GM21786 (cell line): ENCODE measurements around the gene CACNA1C.

Experiments used
- ATAC-seq: cut with Tn5 transposase; IDR thresholded peaks from one replicate; pipeline ENCODE4 v1.9.1; 2021; ENCODE audit not compliant: unreplicated experiment

Gene CACNA1C

DNA sequence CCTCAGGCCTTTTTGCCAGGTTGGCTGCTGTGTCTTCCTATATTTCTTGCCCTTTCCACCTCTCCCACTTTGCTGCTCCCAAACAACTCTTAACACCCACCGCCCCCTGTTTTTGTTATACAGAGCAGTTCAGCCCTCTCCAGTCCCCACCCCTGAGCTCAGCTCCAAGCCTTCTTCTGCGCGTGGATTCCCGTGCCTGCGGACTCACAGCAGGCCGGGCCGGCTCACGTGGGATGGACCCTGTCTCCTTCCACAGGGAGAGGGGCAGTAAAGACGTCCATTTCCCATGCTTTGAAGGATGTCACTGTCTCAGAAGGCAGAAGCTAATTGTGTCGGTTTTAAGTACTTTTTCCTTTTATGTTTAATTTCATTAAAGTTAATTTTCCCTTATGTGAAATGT, 139.4 kb downstream of the CACNA1C start:
- no peak for ATAC-seq

DNA sequence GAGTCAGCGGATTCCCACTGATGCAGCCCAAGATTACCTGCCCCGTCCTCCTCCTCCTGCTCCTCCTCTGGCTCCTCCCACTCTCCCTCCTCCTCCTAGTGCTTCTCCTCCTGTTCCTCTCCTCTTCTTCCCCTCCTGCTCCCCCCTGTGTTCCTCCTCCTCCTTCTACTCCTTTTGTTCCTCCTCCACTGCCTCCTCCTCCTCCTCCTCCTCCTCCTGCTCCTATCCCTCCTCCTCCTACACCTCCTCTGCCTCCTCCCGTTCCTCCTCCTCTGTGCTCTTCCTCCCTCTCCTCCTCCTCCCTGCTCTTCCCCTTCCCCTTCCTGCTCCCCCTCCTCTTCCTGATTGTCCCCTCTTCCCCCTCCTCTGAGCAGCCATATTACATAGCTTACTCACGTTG, 141.3 kb downstream of the CACNA1C start:
- ATAC-seq: no peak

DNA sequence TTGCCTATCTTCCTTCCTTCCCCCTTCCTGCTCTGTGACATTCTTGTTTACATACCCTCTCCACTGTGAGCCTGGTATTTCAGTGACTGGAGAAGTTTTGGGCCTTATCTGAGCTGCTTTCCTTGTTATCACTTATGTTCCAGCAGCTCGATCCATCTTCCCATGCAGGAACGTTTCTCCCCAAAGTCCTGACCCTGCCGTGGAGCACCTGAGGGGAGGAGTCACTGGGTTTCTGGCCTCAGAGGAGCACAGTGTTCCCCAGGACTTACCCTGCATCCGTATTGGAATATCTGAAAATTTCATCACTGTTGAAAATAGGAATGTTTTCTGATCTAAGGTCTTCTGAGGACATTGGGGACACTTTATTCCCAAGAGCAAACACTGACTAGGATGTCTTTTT, 141.8 kb downstream of the CACNA1C start:
- no peak for ATAC-seq

DNA sequence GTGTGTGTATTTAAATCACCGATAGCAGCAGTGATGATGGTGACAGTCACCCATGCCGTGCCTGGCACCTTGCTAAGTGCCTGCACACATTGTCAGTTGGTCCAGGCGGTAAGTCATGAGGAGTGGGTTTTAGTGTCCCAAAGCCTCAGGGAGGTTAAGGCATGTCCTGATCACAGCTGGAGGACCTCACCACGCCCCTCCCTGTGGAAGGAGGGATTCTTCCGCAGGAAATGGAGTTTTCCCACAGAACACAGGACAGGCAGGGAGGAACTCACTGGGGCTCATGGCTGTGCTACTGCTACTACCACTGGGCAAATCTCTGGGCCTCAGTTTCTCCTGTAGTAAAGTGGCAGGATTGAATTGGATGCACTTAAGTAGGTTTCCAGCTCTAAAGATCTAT, 142.3 kb downstream of the CACNA1C start:
- ATAC-seq: no peak

DNA sequence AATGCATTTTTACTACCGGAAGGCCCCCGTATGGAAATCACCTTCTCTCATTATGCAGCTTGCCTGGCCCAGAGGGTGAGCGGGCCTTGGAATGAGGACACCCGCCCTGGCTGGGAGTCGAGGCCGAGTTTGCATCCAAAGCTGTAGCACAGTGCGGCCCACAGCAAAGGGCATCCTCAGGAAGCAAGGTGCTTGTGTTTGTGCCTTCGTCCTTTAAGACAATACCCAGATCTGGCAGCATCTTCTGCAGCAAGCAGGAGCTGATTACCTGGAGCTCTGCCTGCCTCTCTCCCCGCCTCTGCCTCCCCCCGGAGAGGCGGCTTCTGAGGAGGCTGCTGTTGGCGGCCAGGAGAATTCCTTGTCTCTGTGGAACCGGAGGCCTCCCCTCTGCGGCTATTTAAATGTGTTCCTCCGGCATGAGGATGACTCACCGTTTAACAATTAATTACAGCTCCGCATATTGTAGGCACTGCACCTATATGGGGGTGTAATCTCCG, 145.3 kb downstream of the CACNA1C start:
- ATAC-seq: no peak

DNA sequence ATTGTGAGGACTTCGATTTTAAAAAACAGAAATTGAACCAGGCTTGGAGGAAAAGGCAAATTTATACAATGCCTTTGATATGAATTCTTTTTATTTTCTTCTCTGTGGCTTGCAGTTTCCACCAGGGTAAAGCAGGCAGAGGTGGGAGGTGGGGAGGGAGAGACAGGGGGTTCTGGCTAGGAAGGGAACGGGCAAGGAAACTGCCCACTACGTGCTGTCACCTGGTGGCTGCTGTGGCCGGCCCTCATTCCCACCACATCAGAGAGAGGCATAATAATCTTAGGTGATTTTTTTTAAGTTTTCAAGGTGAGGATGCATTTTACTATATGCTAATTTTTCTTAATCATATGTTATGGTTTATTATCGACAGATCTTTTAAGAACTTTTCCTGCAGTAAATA, 145.8 kb downstream of the CACNA1C start:
- ATAC-seq: no peak

DNA sequence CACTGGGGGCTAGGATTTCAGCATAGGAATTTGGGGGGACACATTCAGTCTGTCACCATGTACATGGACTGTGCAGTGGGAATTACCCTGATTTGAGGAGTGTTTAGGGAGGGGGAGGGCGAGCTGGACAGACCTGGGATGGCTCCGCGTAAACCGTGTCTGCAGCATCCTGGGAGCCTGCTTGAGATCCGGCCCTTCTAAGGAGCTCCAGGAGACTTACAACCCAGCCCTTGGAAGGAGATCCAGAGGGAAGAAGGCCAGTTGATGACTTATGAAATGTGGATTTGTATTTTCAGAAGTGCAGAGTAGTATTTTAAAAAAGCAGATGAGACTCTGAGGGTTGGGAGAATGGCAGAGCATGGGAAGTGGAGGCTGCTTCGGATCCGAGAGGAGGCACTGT, 153.2 kb downstream of the CACNA1C start:
- ATAC-seq: no peak

DNA sequence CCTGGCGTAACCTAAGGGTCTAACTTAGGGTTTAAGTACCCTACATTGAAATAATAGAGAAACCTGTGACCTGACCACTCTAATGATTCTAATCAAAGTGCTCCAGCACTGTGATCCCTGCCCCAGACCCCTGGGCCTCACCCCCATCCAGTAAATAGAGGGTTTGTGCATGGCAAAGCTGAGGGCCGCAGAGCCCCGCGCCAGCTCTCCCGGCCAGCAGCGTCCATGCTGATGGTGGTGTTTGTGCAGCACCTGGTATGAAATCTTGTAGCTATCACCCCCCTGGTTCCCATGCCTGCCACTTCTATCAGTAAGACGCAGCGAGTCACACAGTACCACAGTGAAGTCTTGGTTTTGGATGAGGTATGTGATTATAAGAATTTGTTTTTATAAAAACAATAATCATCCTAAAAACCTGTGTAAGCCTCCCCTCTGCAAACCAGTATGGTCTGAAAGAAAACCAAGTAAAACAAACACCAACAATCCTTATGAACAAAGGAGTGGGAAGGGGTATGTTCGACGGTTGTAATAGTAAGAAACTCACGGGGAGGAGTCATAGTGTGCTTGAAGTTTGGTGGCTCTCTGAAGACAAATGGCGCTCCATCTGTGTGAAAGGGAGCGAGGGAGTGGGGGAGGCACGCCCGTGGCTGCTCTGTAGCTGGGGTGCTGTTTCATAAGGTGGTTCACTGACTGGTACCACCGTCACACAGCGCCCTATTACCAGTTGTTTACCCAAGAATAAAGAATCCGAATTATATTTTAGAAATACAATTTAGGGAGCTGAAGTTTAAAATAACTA, 156.2 kb downstream of the CACNA1C start:
- ATAC-seq: no peak

DNA sequence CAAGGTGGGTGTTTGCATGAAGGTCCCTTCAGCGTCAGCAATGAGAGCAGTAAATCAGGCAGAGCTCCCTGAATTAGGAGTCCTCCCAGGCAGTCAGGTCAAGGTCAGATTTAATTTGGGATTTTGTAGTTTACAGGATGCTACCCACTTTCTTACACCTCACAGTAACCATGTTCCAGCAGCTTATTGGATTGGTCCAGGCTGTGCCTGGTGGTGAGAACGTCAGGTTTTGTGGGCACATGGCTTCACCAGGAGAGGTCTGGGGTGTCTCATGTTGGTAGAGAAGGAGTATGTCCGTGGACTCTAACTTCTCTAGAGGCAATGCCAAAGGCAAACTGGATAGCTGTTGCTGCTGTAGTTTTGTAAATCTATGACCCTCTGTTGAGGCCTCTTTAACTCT, 158.3 kb downstream of the CACNA1C start:
- no peak for ATAC-seq

DNA sequence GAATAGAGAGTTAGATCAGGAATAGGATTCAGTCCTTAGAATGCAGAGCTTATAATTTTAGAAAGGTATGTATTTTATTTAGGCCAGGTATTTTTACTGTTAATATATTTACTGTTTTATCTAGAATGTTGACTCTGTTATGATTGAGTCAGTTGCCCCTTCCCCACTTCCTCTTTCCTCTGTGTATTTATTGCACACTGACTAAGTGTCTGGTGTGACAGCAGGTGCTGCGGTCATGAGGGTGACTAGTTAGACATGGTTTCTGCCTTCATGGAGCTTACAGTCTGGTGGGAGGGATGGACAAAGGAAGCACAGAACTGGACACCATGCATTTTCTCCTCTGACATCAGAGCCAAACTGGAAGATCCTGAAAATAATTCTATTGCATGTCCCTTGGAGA, 159.8 kb downstream of the CACNA1C start:
- ATAC-seq: no peak

DNA sequence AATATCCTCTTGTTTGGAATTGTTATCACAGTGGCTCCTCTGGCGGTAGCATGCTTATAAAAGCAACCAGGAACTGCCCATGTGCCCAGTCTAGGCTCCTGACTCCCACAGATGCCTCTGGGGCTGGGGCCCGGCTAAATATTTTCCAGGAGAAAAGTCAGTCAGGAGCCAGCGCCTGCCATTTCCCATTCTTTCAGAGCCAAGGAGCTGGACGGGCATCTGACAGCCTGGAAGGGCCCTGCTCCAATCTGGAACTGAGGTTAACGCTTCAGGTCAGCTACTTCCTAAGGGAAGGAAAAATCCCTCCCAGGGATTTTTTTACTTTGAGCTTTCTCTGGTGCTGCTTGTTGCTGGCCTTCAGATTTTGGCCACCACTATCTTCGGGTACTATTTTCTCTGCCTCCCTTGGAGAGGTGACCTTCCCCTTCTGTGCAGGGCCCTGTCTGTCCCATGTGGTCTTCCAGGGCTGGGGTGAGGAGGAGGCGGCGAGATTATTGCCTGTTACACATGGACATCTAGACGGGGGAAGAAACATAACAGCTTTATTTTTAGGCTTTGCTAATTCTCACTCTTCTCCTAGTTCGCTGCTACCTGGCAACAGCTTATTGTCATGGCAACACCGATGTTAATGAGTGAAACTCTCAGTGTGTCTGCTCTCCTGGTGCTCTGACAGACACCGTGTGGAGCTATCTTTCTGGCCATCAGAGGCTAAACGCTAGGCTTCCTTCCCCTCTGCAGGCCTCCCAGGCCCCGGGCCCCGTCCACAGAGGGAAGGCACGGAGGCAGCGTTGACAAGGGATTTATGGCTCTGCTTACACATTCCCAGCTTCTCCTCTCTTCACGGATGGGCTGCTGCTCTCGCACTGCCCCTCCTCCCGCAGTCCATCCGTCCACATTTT, 160.4 kb downstream of the CACNA1C start:
- ATAC-seq: no peak

DNA sequence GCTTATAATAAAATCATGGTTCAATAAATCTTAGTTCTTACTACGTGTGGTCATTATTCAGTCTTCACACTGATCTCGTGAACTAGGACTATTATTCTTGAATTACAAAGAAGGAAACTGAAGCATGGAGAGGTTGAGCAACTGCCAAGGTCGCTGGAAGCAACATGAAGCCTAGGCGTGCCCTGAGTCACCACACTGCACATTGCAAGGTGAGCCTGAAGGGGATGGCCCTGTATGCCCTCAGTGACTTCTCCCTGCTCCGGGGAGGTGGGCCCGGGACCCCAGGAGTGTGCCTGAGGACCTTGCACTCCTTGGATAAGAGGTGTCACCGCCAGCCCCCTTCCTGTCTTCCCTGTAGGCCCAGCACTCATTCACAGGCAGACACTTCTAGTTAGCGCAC, 161.6 kb downstream of the CACNA1C start:
- no peak for ATAC-seq

DNA sequence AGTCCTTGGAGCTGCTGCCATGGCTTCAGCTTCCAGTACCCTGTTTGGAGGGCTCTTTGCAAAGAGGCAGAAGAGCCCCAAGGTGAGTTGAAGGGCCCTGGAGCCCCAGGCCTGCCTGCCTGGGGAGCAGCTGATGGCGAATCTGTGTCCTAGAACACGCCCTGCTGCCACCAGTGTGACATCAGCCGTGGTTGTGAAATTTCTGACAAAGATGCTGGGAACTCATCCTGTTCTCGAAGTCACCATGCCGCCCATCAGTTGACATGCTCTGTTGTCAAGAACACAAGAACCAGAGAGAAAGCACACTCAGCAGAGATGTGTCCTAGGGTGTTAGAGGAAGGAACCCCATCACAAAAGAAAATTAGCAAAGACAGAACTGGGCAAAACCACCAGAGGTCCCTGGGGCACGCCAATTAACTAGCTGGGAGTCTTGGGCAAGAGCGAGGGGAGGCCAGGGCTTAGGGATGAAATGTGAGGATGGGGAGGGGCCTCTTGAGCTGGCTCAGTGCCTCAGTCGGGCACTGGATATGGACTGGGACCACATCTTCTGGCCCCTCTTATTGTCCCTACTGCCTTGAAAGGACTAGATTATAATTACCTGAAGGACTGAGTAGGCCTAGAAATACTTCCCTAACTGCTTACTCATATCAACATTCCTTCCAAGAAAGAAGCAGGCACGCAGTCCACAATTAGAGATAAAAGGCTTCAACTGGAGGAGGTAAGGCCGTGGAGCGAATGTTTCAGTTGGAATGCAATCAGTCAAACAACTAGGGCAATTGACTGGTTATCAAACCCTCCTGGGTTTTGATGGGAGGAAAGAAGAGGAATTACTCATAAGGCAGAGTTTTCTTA, 163.1 kb downstream of the CACNA1C start:
- ATAC-seq: no peak

DNA sequence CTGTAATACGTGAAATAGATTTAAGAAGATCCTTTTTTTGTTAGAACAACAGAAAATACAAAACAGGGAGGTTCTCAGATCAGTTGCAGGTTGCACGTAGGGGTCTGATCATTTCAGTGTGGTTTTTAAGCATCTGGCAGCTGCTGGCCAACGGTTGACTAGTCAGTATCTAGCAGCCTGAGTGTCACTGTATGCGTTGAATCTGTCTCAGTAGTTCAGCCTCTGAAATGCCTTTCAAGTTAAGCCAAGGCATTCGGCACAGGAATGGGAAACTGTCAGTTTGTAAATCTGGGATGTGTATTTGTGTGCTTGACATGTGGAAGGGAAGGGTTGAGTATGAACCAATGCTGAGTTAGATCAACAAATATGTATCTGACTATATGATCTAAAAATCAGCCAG, 165.9 kb downstream of the CACNA1C start:
- no peak for ATAC-seq

DNA sequence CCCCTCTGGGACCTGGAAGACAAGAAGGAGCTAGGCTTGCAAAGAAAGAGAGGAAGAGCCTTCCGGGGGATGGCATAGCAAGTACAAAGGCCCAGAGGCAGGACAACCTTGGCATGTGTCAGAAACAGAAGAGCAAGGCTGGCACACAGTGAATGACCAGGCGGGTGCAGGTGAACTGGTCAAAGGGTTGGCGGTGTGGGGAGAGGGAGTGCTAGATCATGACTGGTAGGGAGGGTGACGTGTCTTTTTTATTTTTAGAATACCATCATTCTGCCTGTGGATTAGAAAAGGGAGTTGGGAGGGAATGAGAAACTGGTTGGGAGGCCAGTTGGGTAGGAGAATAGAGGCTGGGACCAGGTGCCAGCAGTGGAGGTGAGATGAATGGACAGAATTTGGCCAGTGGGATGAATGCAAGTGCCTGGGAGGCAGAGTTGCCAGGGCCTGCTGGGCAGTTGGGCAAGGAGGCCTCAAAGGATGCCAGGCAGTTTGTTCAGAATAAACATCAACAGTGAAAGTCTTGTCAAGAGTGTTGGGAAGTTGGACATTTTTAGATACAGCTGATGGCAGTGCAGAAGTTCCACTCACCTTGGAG, 168.3 kb downstream of the CACNA1C start:
- no peak for ATAC-seq

DNA sequence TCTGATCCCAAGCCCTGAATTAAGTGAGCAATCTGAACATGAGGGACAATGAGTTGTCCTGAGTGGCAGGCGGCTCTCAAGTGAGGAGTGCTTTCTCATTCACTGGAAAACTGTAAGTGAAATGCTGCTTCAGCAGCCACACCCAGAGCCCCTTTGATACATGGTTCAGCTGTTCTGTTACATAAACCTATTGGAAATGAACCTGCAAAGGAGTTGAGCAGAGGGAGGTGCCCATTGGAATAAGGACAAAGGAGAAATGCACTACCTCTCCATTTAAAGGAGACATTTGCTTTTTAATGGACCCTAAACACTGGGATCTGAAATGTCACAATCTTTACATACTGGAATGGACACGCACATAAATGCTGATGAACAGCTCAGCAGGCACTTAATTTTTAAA, 169.9 kb downstream of the CACNA1C start:
- no peak for ATAC-seq

DNA sequence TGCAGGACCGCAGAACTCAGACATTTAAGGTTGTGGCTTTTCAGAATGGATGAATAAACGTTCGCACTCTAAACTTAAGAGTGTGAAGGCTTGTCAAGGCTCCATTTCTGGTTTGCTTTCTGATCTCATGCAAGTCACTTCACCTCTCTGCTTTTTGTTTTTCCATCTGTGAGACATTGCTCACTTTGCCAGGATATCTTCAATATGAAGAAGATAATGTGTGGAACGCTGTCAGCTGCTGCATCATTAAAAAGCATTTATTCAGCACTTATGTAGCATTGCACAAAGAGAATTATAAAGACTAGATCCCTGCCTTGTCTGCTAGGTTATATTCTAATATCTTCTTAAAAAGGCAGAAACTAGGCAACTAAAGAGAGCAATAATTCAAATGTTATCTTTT, 172.2 kb downstream of the CACNA1C start:
- no peak for ATAC-seq

DNA sequence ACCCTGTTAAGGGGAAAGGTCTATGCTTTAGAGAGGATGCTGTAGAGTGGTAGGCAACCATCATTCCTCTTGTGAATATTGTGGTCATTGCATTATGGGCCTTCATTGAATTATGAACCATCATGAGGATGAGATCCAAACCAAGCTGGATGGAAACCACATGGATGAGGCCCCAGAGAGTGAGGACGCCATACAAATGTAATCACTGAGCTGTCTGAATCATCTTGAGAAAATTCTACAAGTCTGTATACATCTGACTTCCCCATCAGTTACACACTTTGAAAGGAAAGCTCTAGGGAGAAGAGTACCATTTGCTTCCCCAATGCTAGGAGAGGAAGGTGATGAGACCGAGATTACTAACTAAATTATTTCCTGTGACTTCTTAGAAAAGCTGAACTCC, 172.9 kb downstream of the CACNA1C start:
- no peak for ATAC-seq

DNA sequence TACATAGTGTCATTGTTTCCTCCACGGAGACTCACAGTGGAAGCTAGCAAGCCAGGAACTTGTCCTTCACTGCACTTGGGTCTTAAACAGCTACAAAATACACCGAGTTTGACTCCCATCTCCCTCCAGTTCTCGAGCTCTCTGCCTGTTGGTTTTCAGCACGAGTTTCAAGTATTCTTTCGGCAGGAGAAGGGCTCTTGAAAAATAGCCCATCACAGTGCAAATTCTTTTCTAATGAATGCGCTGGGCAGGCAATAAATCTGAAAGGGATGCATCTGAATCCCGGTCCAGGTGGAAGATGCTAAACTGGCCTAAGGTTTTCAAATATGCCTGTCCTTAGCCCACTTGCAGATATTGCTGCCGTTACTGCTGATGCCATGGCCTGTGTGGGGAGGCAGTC, 173.9 kb downstream of the CACNA1C start:
- ATAC-seq: no peak

DNA sequence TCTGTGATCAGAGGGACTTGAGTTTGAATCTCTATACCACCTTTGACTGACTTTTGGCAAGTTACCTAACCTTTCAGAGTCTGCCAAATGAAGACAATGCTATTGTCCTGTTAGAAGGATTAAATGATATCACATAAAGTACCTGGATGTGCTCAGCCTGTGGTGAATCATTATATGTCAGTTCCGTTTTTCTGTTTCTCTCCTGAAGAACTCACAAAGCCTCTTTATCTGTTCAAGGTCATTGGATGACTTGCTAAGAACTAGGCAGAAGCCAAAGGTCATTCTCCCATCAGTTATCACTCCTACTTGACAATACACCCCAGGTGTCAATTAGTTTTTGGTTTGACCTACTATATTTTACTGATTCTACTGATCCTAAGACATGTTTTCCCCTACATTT, 174.6 kb downstream of the CACNA1C start:
- no peak for ATAC-seq

DNA sequence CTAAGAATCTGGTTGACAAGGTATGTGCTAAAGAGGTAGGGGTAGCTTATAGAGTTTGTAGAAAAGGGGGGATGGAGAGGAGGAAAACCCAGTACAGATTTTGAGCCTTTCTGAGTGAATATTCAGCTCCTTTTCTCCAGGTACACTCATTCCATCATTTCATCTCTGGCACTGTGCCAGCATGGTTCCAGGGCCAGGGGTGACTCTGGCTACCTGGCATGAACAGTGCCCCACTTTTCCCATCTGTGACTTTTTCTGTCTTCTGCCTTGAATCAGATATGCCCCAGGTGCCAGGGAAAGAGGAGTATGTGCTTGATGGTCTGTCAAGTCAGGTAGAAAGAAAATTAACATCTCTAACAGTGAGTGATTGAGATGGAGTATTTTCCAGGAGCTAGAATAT, 175.7 kb downstream of the CACNA1C start:
- no peak for ATAC-seq
